ENCODE results near the gene CYTH4.
"Not testable (repeated sequence)": the region's sequence is repeated elsewhere in the genome, so short reads cannot be mapped to it uniquely, and the experiment has no call there.

CYTH4 gene, protein sequence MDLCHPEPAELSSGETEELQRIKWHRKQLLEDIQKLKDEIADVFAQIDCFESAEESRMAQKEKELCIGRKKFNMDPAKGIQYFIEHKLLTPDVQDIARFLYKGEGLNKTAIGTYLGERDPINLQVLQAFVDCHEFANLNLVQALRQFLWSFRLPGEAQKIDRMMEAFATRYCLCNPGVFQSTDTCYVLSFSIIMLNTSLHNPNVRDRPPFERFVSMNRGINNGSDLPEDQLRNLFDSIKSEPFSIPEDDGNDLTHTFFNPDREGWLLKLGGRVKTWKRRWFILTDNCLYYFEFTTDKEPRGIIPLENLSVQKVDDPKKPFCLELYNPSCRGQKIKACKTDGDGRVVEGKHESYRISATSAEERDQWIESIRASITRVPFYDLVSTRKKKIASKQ

DNA sequence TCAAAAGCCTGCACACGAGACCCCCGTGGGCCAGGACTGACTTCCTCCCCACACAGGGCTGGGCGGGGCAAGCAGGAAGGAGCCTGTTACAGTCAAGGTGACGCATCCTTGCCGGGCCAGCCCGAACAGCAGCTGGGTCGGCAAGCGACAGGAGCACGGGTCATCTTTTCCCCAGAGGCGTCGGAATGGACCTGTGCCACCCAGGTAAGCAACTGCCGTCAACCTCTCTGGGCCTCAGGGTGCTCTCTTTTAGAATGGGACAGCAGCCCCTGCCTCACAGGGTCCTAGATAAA lies at the start of gene CYTH4:
CYTH4 (plus strand) TSS at position 124 of the 293 bp plus-strand sequence; CDS start at position 186, 62 bp downstream.
- DNase-seq: no peak

DNA sequence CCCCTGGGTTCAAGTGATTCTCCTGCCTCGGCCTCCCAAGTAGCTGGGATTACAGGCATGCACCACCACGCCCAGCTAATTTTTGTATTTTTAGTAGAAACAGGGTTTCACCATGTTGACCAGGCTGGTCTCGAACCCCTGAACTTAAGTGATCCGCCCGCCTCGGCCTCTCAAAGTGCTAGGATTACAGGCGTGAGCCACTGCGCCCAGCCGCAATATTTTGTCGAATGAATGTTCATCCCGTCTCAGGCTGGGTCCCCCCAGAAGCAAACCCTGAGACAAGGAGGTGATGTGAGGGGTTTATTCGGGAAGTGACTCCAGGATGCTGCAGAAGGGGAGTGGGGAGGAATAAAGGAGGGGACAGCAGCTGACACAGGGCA lies 48.9 kb upstream of the CYTH4 start:
- DNase-seq: not testable (repeated sequence)

DNA sequence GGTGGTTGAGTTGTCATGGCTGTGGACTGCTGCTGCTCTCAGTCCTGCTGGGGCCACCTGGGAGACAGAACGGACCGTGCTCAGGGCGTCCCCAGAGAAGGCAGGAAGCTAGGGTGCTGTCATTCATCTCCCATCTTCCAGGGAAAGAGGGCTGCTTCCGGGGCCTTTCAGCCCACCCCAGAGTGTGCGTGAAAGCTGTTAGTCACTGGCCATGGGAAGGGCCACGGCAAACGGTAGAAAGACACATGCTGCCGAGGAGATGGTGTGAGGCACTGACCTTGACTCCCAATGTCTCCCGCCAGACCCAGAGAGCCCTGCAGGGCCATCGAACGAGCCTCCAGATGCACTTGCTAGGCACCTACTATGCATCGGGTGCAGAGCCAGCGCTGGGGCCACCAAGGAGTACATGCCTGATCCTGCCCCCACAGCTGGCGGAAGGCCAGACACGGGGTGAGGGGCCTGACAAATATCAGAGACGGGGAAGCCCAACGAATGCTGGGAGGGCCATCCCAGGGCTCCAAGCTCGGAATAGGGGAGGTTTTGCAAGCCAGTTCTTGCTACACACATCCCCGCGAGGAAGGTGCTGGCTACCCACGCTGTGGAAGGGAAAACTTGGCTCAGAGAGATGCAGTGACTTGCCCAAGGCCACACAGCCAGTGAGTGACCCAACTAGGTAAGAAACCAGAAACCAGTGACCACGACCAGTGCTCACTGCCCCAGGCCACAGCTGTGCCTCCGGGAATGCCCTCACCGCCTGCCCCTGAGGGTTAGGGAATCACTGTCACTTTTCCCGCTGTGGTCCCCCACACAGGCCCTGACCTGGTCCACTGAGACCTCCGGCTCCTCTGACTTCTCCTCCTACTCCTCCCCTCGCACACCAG lies 48.3 kb upstream of the CYTH4 start:
- no peak for DNase-seq

DNA sequence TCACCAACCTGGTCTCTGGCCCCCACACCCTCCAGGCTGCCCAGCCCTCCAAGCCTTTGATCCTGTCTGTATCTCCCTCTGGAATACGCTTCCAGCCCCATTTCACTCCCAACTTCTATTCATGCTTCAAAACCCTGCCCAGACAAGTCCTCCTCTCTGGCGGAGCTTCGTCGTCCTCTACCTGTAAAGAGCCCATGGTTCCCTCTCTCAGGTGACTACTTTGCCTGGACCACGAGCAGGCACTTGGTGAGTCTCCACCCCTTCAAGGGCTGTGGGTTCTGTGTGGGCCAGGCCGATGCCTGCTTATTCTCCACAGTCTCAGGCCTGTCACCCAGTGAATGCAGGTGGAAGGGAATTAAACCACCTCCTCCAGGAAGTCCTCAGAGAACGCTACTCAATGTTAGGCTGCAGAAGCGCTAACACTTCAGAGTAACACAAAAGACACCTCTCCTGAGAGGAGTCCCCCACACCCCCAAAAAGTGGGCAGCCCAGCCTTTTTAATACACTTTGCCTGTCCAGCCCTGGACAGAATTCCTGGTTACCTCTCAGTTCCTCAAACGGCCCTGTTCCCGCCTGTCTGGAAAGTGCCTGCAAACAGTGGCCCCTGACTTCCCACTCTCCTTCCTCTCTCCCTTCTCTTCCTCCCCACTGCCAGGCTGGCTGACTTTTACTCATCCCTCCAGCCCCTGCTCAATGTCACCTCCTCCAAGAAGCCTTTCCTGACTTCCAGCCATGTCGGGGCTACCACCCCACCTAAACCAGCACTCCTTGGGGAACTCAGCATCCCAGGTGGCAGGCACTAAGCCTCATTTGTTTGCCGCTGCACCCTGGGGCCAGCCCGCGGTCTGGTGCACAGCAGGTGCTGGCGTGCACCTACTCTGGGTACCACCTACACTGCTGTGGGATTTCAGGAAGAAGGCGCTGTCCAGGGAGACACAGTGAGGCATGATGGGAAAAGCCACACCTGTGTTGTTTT lies 47.3 kb upstream of the CYTH4 start:
- no peak for DNase-seq

DNA sequence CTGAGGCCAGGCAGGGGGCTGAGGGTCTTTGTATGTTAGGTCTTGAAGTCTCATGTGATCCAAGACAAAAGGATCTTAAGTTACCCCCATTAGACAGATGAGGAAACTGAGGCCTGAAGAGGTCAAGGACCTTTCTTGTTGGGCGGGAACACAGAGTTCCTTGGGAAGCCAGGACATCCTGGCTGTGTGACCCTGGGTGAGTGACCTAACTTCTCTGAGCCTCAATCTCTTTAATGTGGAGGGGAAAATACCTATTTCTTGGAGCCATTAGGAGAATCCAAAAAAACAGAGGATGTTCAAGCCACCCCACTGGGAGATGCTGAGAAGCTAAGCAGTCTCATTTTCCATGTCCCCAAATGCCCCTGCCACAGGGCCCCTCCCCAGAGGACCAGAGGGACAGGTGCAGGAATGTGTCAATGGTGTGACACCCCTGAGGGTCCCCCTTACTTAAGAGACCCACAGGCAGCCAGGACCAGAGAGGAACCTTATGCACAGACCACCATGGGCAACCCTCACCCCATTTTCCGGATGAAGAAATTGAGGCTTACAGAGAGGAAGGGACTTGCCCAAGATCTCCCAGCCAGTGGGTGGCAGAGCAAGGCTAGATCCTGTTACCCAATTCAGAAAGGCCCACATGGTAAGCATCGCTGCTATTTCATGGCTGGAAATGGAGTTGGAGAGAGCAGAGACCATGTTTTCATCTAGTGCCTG lies 46.3 kb upstream of the CYTH4 start:
- DNase-seq: no peak

DNA sequence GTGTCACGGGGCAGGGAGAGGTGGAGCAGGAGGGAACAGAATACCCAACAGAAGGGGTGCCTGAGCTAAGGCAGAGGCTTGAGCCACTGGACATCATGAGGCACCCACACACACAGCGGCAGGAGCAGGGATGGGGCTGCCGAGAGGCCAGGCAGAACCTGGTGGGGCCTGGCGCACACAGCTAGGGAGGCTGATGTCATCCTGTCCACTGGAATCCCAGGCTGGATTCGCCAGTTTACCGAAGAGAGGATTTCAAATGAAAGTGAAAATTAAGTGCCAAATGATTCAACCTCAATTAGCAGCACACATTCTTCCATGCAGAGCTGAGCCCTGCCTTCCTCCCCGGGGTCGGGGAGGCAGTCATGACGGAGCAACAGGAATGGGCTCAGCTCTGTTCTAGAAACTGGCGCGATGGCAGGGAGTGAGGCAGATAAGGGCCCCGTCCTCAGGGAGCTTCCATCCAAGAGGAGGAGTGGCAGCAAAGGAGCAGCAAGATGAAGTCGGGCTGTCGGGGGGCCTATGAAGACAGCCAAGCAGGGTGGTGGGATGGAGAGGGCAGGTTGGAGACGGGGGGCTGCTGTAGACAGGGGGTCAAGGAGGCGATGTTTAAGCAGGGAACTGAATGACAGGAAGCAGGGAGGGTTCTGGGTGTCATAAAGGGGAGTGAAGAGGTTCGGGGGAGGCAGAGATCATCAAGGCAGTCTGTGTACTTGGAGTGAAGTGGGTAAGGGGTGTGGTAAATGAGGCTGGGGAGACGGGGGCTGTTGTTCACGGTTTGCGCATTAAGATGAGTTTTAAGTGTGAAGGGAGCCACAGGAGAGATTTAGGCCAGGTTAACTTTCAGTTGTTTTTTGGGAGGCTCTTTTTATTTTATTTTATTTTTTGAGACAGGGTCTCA lies 44.7 kb upstream of the CYTH4 start:
- no peak for DNase-seq

DNA sequence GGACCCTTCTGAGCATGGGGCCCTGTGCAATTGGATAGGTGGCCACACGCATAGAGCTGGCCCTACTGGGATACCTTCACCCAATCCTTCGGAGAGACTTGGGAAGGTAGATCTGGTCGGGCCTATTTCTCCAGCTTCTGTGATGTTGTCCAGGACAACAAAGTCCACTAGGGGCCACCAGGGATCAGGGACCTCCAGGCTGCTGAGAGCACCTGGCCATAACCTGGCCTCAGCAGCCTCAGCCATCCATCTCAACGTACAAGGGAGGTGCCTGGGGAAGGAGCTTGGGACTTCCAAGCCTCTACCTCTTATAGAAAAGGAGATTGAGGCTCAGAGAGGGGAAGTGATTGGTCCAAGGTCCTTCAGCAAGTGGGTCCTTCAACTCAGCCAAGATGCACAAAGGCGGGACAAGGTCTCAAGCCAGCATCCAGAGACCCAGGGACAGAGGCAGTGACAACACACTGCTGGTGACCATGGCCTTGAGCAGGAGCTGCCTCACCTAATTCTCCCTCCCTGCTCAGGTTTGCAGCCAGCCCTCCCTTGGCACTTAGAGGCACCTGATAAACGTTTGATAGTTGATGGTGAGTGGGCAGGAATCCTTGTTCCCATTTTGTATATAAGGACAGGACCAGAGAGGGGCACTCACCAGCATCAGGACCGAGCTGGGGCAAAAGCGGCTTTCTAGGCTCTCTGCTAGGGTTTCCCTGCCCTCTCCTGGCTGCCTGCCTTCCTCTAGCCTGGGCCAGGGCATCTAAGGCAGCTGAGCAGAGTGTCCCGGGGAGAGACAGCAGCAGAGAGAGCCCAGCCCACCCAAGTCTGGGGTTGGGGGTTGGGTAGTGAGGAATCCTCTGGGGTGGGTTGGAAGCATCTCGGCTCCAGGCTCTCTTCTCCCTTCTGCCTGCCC lies 42.7 kb upstream of the CYTH4 start:
- no peak for DNase-seq

DNA sequence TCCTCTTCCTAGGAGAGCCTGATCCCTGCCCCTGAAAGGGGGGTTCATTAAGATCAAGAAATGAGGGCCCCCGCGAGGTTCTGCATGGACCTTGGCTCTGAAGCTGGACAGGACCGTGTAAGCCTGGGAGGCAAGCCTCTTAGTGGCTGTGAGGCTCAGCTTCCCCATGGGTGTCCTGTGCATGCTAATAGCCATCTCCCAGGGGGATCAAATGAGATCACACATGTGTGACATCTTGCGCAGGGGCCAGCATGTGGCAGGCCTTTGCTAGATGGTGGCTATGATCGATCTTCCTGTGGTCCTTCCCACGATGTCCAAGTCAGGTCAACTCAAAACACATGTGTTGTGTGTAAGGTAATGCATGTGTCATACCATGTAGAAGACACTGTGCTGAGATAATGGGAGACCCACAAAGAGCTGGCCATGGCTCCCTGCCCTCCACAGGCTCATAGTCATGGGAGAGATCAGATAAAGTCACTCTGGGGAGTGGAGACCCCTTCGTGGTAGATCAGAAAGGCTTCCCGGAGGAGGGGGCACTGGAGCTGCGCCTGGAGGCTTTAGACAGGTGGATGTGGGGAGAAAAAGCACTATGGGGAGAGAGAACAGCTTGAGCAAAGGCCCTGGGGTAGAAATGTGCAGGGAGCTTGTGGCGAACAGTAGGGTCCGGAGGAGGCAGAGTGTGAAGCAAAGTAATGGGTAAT lies 41.9 kb upstream of the CYTH4 start:
- DNase-seq: no peak

DNA sequence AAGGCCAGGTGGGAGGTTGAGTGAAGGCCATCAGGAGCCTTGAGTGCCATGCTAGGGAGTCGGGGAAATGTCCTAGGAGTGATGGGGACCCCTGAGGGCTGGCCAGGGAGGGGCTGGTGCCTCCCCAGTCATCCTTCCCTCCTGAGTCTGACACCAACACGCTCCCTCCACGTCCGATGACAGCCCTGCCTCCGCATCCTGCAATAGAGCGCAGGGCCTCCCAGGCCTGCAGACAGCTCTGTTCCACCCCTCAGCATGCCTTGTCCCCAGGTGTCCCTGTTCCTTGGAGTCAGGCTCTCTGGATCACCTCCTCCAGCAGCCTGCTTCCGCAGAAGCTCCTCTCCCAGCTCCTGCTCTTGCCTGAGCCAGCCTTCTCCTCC lies 41.4 kb upstream of the CYTH4 start:
- no peak for DNase-seq

DNA sequence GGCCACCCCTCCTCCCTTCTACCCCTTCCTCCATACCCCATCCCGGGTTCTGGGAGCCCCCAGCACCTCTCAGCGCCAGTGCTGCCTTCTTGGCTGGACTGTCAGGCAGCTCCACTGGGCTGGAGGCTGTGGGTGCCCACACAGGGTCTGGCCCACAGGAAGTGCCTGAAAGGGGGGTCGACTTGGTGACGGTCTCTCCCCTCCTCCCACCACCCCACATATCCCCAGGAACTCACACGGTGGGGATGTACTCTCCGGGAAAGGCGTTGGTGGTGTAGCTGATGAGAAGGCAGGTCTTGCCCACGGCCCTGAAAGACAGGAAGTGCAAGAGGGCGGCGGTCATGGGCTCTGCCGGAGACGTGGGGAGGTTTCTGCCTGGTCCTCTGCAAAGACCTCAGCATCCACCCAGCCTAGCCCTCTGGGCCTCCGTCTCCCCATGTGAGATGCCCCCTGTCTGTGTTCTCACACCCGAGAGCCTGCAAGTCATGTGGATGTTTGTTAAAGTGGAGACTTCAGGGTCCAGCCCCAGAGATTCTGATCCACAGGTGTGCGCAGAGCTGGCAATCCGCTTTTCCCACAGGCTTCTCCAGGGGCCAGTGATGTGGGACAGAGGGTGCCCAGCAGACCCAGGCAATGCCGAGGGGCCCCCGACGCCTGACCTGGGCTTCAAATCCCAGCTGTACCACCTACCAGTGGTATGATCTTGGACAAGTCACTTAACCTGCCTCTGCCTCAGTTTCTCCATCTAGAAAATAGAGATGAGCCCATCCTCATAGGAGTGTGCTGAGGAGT lies 40.8 kb upstream of the CYTH4 start:
- DNase-seq: no peak

DNA sequence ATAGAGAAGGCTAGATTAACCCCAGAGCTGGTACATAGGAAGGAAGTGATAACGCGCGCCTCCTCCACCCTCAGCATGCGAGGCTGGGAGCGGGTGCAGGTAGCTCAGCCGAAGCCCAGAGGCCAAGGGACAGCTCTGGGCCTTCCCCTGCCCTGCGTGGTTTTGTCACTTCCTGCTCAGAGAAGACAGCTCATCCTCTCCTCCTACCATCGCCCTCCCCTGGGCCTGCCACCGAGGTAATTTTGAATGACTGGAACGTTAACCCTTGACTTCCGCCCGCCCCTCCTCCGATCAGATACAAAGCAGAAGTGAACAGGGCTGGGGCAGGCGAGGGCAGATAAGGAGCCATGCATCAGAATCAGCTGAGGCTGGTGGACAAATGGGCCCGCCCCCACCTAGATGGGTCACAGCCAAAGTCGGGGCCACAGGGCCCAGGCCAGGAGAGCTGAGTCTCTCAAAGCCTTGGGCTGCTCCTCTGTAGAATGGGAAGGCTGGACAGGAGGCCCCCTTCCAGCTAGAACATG lies 39.9 kb upstream of the CYTH4 start:
- DNase-seq: no peak

DNA sequence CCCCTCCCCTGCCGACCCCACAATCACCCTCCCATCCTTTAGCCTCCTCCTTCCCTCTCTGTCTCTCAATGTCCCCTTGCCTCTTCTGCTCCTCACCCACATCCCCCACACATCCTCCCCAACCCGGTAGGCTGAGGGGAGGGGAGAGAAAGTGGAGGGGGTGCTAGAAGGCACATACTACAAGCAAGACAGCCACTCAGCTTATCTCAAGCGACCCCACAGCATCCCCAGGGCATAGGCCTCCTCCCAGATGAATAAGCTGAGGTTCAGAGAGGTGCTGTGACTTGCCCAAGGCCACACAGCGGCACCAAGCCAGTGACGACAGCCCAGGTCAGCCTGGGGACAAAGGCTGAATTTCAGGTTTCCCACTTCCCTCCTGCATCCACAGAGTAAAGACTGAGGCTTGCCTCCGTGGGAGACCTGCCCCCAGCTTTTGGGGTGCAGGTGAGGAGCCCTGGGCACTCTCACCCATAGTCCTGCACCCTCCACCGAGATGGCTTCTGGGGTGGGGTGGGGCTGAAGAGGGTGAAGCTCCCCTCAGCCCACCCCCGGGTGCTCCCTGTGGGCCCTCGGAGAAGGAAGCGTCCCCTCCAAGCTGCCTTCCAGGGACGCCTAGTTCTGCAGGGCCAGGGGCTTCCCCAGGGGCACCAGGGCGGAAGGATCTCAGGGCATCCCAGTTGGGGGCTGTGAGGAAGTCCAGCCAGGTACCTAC lies 38.8 kb upstream of the CYTH4 start:
- no peak for DNase-seq

DNA sequence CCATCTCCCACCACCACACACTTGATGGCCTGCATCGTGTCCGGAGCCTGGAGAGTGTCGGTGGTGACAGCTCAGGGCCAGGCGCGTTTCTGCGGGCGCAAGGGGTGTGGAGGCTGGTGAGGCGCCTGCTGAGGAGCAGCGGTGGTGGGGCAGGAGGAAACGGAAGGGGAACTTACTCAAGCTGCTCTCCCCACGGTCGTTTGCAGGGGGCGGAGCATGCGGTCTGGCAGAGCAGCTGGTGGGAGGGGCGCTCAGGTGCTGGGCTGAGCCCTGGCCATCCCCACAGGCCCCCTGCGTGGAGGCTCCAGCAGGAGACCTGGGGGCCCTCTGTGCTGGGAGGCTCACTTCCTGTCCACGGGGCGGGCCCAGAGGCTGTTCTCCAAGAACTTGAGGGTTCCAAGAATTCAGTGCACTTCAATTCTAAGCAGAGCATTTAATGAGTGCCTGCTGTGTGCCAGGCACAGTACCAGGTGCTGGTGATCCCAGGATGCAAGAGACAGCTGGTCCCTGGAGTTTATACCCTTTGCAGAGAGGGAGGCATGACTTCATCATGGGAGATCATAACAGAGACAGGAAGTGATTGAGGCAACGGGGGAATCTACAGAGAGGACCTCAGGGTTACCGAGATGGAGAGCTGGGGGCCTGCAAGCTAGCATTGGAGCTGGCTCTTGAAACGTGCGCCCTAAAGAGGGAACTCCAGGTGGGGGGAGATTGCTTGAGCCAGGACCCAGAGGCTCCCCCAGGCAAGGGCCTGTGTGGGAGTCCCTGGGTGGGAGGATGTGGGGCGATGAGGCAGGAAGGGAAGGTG lies 38.0 kb upstream of the CYTH4 start, which contains the start of gene RAC2:
RAC2 (minus strand) TSS at position 156 of the 808 bp plus-strand sequence; CDS start at position 35, 121 bp downstream.
- DNase-seq: no peak

DNA sequence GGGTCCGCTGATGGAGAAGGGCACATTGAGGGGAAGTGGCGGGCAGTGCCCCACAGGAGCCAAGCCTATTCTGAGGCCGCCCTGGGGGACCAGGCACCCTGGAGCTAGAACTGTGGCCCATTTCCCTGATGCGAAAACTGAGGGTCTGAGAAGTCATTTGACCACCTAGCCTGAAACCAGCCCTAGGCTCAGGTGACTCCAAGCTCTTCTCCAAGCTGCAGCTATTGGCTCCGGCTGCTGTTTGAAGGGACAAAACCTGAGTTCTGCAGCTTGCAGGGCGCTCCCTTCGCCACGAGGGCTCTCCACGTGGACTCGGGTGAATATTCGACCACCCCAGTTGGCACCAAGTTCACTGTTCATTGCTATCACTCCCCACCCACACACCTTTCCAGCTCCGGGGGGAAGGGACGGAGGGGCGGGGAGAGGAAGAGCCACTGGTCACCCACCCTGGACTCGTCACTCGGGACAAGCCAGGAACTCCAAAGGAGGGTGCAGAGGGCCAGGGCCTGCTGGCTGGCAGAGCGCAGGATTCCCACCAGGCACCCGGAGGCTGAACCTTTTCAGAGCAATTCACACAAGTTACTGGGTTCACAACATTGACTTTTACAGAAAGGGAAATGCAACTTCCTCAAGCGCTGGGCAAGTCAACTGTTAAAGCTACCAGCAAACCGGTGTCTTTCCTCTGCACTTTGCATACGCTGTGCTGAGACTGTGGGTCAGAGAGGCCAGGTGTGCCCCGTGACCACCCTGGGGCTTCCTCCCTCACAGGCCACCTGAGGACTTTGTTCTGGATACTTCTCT lies 37.2 kb upstream of the CYTH4 start:
- DNase-seq: no peak

DNA sequence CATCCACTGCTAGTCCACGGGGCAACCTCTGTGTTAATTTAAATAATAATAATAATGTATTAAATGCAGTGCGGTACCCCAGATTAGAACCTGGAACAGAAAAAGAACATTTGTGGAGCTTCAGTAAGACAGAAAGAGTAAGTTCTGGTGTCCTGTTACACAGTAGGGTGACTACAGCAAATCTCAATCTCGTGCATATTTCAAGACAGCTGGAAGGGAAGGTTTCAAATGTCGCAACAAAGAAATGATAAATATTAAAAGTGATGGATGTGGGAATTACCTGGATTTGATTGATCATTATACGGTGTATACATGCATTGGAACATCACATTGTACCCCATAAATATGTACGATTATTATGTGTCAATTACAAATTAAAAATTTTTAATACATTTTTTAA lies 36.6 kb upstream of the CYTH4 start:
- DNase-seq: no peak

DNA sequence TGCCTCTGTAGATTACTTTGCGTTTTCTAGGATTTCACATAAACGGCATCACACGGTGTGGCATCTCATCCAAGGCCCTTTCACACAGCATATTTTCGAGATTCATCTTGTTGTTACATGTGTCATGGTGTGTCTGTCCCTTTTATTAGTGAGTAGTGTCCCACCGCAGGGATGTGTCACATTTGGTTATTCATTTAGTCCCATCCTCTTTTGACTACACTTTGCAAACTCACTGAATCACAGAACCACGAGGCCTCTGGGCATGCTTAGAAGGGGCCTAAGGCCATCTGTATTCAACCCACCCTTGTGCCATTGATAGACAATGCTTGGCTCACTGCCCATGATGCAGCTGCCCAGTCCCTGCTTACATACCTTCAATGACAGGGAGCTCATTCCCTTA lies 34.1 kb upstream of the CYTH4 start:
- no peak for DNase-seq
